MM.1S (cell line): ENCODE measurements around the gene DHCR7.
"Not testable (repeated sequence)": the region's sequence is repeated elsewhere in the genome, so short reads cannot be mapped to it uniquely, and the experiment has no call there.

Experiments used
- DNase-seq: peaks from one replicate; pipeline ENCODE4 v3.0.0-alpha.2; 2015
- H2AFZ ChIP-seq: fragments of 300-600 bp; sonication (generic); 2 replicates; pipeline ENCODE4 v1.6.0; 2016; ENCODE audit warnings: antibody characterized with exemption, low read length
- H3F3A ChIP-seq: fragments of 300-600 bp; sonication (generic); 2 replicates; pipeline ENCODE4 v1.6.1; 2016; ENCODE audit warnings: mild to moderate bottlenecking, antibody characterized with exemption, low read length, moderate library complexity, mixed read lengths; ENCODE audit not compliant: insufficient read depth
- H3K27ac ChIP-seq: fragments of 300-600 bp; sonication (generic); 2 replicates; pipeline ENCODE4 v1.5.1; 2016; ENCODE audit warnings: mild to moderate bottlenecking, low read length
- H3K27me3 ChIP-seq: fragments of 300-600 bp; sonication (generic); replicated peaks from 2 replicates; pipeline ENCODE4 v1.6.0; 2016; ENCODE audit warnings: low read length; ENCODE audit not compliant: insufficient read depth
- H3K36me3 ChIP-seq: fragments of 300-600 bp; sonication (generic); replicated peaks from 2 replicates; pipeline ENCODE4 v1.6.1; 2016; ENCODE audit warnings: mild to moderate bottlenecking, low read length, mixed read lengths; ENCODE audit not compliant: insufficient read depth
- H3K4me1 ChIP-seq: fragments of 300-600 bp; sonication (generic); 2 replicates; pipeline ENCODE4 v1.6.1; 2016; ENCODE audit warnings: low read length, mixed read lengths
- H3K4me2 ChIP-seq: fragments of 300-600 bp; sonication (generic); 2 replicates; pipeline ENCODE4 v1.6.0; 2016; ENCODE audit warnings: low read depth, low read length
- H3K4me3 ChIP-seq: fragments of 300-600 bp; sonication (generic); 2 replicates; pipeline ENCODE4 v1.5.1; 2016; ENCODE audit warnings: low read length, mixed read lengths
- H3K79me2 ChIP-seq: fragments of 300-600 bp; sonication (generic); 2 replicates; pipeline ENCODE4 v1.6.1; 2016; ENCODE audit warnings: mixed run types, low read length, mixed read lengths
- H3K9ac ChIP-seq: fragments of 300-600 bp; sonication (generic); 2 replicates; pipeline ENCODE4 v1.6.1; 2016; ENCODE audit warnings: low read length, mixed read lengths
- H3K9me2 ChIP-seq: fragments of 300-600 bp; sonication (generic); replicated peaks from 2 replicates; pipeline ENCODE4 v1.6.1; 2016; ENCODE audit warnings: mild to moderate bottlenecking, low read length, mixed read lengths; ENCODE audit not compliant: insufficient read depth
- H3K9me3 ChIP-seq: fragments of 300-600 bp; sonication (generic); replicated peaks from 2 replicates; pipeline ENCODE4 v1.6.1; 2016; ENCODE audit warnings: mild to moderate bottlenecking, low read length, mixed read lengths; ENCODE audit not compliant: insufficient read depth
- H4K20me1 ChIP-seq: fragments of 300-600 bp; sonication (generic); 2 replicates; pipeline ENCODE4 v1.6.1; 2016; ENCODE audit warnings: mild to moderate bottlenecking, low read length, moderate library complexity, mixed read lengths; ENCODE audit not compliant: insufficient read depth
- EZH2 ChIP-seq: fragments of 300-600 bp; sonication (generic); optimal IDR thresholded peaks from 2 replicates; pipeline ENCODE3; 2017; ENCODE audit warnings: low read depth, mild to moderate bottlenecking, antibody characterized with exemption, low read length, mixed read lengths
- EZH2phosphoT487 ChIP-seq: fragments of 300-600 bp; sonication (generic); IDR thresholded peaks from 2 replicates; pipeline ENCODE4 v1.6.1; 2018; ENCODE audit warnings: antibody characterized with exemption, low read length
- TF ChIP-seq, protein P1 (sequence below): fragments of 300-600 bp; sonication (generic); IDR thresholded peaks from 2 replicates; pipeline ENCODE4 v1.5.1; 2016; ENCODE audit warnings: antibody characterized with exemption, low read length, mixed read lengths

The DHCR7 gene

DNA sequence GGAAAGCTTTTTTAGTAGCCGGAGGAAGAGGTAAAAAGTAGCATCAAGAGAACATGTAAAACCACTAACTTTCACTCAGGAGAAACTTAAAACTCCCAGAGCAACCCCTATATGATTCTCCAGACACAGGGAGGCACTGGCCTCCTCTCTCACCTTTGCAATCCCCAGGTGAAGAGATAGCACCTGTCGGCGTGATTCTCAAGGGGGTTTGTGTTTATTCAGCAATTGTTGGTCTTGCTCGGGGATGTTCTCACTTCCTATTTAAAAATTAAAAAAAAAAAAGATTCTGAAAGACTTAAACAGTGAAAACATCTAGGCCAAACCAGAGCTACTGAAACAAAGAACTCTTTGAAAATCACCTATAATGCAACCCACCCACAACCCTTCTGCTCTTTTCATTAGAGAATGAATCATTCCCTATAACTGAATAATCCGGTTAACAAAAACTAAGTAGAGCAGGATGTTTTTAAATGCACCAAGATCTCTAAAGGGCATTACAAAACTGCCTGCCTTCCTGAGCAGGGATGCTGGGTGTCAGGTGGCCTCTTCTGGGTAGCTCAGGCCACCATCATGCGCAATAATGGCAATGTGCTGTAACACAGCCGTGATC lies 24.9 kb downstream of the DHCR7 start:
- Histone ChIP-seq H3F3A (peaks cover 14% of the 10 kb centered on the region), H3K36me3 (no peaks in the 10 kb centered on the region), H3K79me2 (no peaks in the 10 kb centered on the region), H3K9me2 (no peaks in the 10 kb centered on the region), H3K27me3 (peaks cover 75% of the 10 kb centered on the region), H3K27ac (no peak overlapping the region), H2AFZ (no peak overlapping the region), H4K20me1 (no peaks in the 10 kb centered on the region; the same call in 1 of the 2 replicates), H3K4me2 (no peak overlapping the region), H3K9me3 (no peaks in the 10 kb centered on the region), H3K4me3 (no peak overlapping the region), H3K9ac (no peak overlapping the region), H3K4me1 (peaks cover 9% of the 10 kb centered on the region)
- DNase-seq: peak; percentile 46
- TF ChIP-seq EZH2: no peak
- TF ChIP-seq EZH2phosphoT487: no peak
- TF ChIP-seq, protein P1, sequence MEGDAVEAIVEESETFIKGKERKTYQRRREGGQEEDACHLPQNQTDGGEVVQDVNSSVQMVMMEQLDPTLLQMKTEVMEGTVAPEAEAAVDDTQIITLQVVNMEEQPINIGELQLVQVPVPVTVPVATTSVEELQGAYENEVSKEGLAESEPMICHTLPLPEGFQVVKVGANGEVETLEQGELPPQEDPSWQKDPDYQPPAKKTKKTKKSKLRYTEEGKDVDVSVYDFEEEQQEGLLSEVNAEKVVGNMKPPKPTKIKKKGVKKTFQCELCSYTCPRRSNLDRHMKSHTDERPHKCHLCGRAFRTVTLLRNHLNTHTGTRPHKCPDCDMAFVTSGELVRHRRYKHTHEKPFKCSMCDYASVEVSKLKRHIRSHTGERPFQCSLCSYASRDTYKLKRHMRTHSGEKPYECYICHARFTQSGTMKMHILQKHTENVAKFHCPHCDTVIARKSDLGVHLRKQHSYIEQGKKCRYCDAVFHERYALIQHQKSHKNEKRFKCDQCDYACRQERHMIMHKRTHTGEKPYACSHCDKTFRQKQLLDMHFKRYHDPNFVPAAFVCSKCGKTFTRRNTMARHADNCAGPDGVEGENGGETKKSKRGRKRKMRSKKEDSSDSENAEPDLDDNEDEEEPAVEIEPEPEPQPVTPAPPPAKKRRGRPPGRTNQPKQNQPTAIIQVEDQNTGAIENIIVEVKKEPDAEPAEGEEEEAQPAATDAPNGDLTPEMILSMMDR: no peak

GRCh38 chr11:71422318-71422717 lies 25.9 kb downstream of the DHCR7 start:
- H2AFZ ChIP-seq, H3K9me3 ChIP-seq, H3K9me2 ChIP-seq, H3K4me2 ChIP-seq, H3K36me3 ChIP-seq, H3K79me2 ChIP-seq, H4K20me1 ChIP-seq, H3K27ac ChIP-seq, H3K4me3 ChIP-seq, H3K9ac ChIP-seq, H3K4me1 ChIP-seq, DNase-seq: not testable (repeated sequence)
- H3K27me3 ChIP-seq: peaks cover 75% of the 10 kb centered on the region
- peaks cover 14% of the 10 kb centered on the region for H3F3A ChIP-seq

DNA sequence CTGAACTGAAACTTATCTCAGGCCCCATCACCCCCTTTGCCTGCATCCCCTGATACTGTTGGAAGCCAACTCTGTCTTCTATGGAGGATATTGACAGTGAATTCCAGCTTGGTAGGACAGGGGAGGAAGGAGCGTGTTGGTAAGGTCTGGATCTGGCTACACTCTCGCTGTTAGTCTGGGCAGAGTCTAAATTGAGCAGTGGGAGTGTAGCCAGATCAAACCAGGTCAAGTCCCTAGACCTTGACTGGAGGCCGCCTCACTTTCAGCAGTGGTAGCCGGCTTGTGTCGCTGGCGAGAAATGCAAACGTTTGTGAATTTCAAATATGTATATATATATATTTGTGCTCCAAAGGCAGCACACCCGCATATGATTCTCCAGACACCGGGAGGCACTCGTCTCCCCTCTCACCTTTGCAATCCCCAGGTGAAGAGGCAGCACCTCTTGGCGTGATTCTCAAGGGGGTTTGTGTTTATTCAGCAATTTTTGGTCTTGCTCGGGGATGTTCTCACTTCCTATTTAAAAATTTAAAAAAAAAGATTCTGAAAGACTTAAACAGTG lies 26.7 kb downstream of the DHCR7 start:
- H3K9me2 ChIP-seq: no peaks in the 10 kb centered on the region
- H3K4me3 ChIP-seq: no peak overlapping the region
- peaks cover 14% of the 10 kb centered on the region for H3F3A ChIP-seq
- TF ChIP-seq EZH2phosphoT487: no peak
- H3K4me2 ChIP-seq: no peak overlapping the region
- no peaks in the 10 kb centered on the region for H3K9me3 ChIP-seq
- no peak overlapping the region for H3K27ac ChIP-seq
- no peaks in the 10 kb centered on the region for H3K36me3 ChIP-seq
- DNase-seq: peak; percentile 8
- H3K4me1 ChIP-seq: peaks cover 9% of the 10 kb centered on the region
- H3K9ac ChIP-seq: no peak overlapping the region
- no peak overlapping the region for H2AFZ ChIP-seq
- H3K79me2 ChIP-seq: no peaks in the 10 kb centered on the region
- peaks cover 72% of the 10 kb centered on the region for H3K27me3 ChIP-seq
- no peaks in the 10 kb centered on the region; the same call in 1 of the 2 replicates for H4K20me1 ChIP-seq

- Histone ChIP-seq H3K4me1 (peaks cover 9% of the 10 kb centered on the region), H3K9me3 (no peaks in the 10 kb centered on the region), H4K20me1 (no peaks in the 10 kb centered on the region; the same call in 1 of the 2 replicates), H3F3A (peaks cover 14% of the 10 kb centered on the region), H2AFZ (no peak overlapping the region), H3K4me2 (no peak overlapping the region), H3K36me3 (no peaks in the 10 kb centered on the region), H3K27me3 (peaks cover 72% of the 10 kb centered on the region), H3K9me2 (no peaks in the 10 kb centered on the region), H3K4me3 (no peak overlapping the region), H3K79me2 (no peaks in the 10 kb centered on the region), H3K27ac (no peak overlapping the region), H3K9ac (no peak overlapping the region)
- TF ChIP-seq EZH2 (no peak), EZH2phosphoT487 (no peak)
- TF ChIP-seq, protein P1: peak; percentile 89
- DNase-seq: peak; percentile 38
Observed at GRCh38 chr11:71420455-71421241, 27.5 kb downstream of the DHCR7 start.
